GM21825 (cell line): ENCODE results near the gene FILIP1L.
A peak's percentile ranks its signal among the peaks of the same experiment; 100 is the strongest.
"Not testable (repeated sequence)": the region's sequence is repeated elsewhere in the genome, so short reads cannot be mapped to it uniquely, and the experiment has no call there.

Source experiments
- ATAC-seq: cut with Tn5 transposase; IDR thresholded peaks from one replicate; pipeline ENCODE4 v1.9.1; 2021; ENCODE audit warnings: mild to moderate bottlenecking, moderate library complexity; ENCODE audit not compliant: unreplicated experiment

Gene FILIP1L

GRCh38 chr3:100099621-100100020, 14.7 kb downstream of the FILIP1L start:
- ATAC-seq = no peak

GRCh38 chr3:100098784-100099070, 15.6 kb downstream of the FILIP1L start:
- no peak for ATAC-seq

- ATAC-seq = no peak
Observed at GRCh38 chr3:100097919-100098783, 16.1 kb downstream of the FILIP1L start.

- no peak for ATAC-seq
Observed at GRCh38 chr3:100096866-100097265, 17.4 kb downstream of the FILIP1L start.

- not testable (repeated sequence) for ATAC-seq
Observed at GRCh38 chr3:100096286-100096685, 18.0 kb downstream of the FILIP1L start.

- no peak for ATAC-seq
Observed at GRCh38 chr3:100093831-100094230, 20.5 kb downstream of the FILIP1L start.

- ATAC-seq = no peak
Observed at GRCh38 chr3:100090669-100091005, 23.7 kb downstream of the FILIP1L start.

GRCh38 chr3:100089812-100090668, 24.3 kb downstream of the FILIP1L start:
- peak; percentile 82 for ATAC-seq

GRCh38 chr3:100088735-100089368, 25.4 kb downstream of the FILIP1L start:
- no peak for ATAC-seq

GRCh38 chr3:100087198-100087597, 27.1 kb downstream of the FILIP1L start:
- peak; percentile 88 for ATAC-seq

- no peak for ATAC-seq
Observed at GRCh38 chr3:100086401-100086800, 27.9 kb downstream of the FILIP1L start.

GRCh38 chr3:100084100-100084806, 30.0 kb downstream of the FILIP1L start:
- no peak for ATAC-seq

GRCh38 chr3:100083209-100083608, 31.1 kb downstream of the FILIP1L start:
- no peak for ATAC-seq

- no peak for ATAC-seq
Observed at GRCh38 chr3:100082714-100083113, 31.6 kb downstream of the FILIP1L start.

GRCh38 chr3:100081986-100082692, 32.2 kb downstream of the FILIP1L start:
- ATAC-seq = no peak

- ATAC-seq = no peak
Observed at GRCh38 chr3:100081311-100081710, 33.0 kb downstream of the FILIP1L start.

GRCh38 chr3:100080573-100080972, 33.7 kb downstream of the FILIP1L start:
- ATAC-seq = no peak

GRCh38 chr3:100079328-100079727, 35.0 kb downstream of the FILIP1L start:
- no peak for ATAC-seq

GRCh38 chr3:100076731-100077529, 37.4 kb downstream of the FILIP1L start:
- ATAC-seq = no peak
